Activated CD4-positive, alpha-beta T cell treated with anti-CD3 and anti-CD28 coated beads, Interleukin-2, amount 50 U/mL, for 1 hour (primary cell): ENCODE results near the gene MET.
"Not testable (repeated sequence)": the region's sequence is repeated elsewhere in the genome, so short reads cannot be mapped to it uniquely, and the experiment has no call there.

Experiments
- DNase-seq: peaks from one replicate; pipeline ENCODE4 v3.0.0-alpha.2; 2020

MET gene

DNA sequence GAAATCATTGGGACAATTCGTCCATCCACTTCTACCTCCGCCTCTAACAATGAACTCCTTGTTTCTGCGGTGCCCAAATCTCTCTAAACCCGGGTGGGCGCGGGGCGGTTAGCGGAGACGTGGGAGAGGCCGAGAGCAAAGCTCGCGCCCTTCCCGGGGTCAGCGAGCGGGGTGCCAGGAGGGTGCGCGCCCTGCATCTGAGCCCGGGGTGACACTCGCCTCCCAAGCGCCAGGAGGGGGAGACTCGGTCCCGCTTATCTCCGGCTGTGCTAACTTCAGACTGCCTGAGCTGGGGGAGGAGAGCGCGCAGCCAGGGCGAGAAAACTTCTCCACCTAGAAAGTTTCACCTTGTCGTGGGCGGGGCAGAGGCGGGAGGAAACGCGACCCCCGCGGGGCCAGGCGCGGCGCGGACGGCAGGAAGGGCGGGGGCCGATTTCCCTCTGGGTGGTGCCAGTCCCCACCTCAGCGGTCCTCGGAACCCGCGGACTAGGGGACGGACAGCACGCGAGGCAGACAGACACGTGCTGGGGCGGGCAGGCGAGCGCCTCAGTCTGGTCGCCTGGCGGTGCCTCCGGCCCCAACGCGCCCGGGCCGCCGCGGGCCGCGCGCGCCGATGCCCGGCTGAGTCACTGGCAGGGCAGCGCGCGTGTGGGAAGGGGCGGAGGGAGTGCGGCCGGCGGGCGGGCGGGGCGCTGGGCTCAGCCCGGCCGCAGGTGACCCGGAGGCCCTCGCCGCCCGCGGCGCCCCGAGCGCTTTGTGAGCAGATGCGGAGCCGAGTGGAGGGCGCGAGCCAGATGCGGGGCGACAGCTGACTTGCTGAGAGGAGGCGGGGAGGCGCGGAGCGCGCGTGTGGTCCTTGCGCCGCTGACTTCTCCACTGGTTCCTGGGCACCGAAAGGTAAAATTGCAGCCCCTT, at the start of gene MET:
Gene MET, plus strand, starts transcription at position 516 of the 915 bp plus-strand sequence. CDS start 26,889 bp downstream, outside the sequence.
- no peak for DNase-seq

DNA sequence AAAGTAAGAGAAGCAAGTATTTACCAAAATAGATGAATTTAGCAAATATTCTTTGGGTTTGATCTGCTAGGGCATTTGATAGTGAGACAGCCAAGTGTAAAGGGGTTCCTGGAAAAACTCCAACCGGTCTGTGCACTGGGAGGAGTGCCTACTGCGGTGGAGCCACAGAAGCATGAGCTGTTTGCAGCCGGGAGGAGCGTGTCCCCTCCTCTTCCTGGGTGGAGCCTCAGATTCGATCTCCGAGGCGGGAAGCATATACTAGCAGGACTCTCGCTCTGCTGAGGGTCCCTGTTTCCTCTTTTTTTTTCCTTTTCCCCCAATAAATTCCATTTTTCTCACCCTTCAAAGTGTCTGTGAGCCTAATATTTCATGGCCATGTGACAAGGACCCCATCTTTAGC, 45.1 kb upstream of the MET start:
- no peak for DNase-seq

GRCh38 chr7:116629051-116629463, 42.9 kb upstream of the MET start:
- DNase-seq: no peak

- DNase-seq: no peak
Measured at GRCh38 chr7:116630357-116630756, 41.6 kb upstream of the MET start.

- no peak for DNase-seq
Measured at GRCh38 chr7:116630932-116631671, 40.9 kb upstream of the MET start.

DNA sequence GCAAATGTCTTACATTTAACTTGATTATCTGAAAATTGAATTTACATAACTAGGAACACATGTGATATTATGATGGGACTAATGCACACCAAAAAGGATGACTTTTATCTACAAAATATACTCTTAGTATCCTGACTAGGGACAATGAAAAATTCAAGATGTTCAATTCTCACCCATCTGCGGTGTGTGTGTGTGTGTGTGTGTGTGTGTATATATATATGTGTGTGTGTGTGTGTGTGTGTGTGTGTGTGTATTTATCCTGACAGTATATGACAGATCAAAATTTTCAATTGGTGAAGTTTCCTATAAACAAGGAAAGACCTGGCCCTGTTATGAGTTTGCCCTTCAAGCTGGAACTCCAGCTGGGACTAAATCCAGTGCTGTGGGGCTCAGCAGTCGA, 40.3 kb upstream of the MET start:
- DNase-seq: no peak

DNA sequence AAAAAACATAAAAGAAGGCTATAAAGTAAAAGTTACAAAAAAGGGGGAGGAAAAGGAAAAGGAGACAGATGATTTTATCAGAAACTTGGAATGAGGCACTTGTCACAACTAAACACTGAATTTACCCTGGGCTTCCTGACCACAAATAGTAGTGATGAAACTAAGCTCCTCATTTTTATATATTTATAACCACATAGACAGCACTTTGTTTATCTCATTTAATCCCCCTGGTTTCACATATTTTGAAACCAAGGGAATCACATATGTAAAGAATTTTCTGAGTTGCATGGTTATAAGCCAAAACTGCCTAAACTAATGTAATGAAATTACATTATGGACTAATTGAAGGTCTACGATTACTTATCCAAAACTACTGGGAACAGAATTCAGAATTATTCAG, 39.6 kb upstream of the MET start:
- DNase-seq: no peak

GRCh38 chr7:116633131-116633988, 38.6 kb upstream of the MET start:
- DNase-seq: no peak

DNA sequence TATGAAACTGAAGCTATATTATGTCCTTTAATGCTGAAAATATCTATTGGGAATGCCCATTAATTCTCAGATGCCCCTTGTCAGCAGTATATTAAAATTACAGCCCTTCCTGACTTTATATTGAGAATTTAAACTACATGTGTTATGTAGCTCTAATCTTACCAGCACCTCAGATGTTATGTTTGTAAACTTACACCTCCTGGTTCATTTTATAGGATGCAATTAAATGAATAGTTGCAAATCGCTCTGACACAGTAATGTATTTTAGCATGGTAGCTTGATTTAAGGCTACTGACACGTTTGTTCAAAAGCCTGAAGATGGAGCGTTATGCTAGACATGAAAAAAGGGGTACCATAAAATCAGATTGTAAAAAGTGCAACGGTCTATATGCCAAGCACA, 35.0 kb upstream of the MET start:
- DNase-seq: no peak

- DNase-seq: not testable (repeated sequence)
Measured at GRCh38 chr7:116638592-116638991, 33.4 kb upstream of the MET start.

- DNase-seq: no peak
Measured at GRCh38 chr7:116641551-116642153, 30.3 kb upstream of the MET start.

DNA sequence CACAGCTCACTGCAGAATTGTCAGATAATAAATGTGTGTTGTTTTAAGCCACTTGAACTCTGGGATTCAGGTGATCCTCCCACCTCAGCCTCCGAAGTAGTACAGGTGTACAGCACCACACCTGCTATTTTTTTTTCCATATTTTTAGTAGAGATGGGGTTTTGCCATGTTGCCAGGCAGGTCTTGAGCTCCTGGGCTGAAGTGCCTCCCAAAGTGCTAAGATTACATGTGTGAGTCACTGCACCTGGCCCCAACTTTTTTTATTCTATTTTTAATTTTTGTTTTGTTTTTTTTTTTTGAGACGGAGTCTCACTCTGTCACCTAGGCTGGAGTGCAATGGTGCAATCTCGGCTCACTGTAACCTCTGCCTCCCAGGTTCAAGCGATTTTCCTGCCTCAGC, 28.8 kb upstream of the MET start:
- not testable (repeated sequence) for DNase-seq

DNA sequence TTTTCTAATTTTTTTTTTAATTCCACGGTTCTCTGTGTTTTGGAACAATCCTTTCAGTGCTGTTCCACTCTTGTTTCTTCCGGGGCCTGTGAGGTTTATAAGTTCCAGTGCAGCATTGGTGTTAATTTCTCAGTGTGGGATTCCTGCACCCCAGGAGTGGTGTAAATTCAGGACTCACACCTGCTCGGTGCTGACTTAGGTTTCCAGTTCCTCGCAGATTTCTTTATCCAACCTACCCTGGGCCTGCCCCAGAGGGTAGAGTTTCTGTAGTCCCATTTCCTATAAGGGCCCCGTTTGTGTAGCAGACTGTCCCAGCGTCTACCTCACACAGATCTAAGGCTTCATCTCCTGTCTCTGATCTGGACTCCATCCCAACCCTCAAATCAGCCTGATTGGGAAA, 27.4 kb upstream of the MET start:
- DNase-seq: no peak

DNA sequence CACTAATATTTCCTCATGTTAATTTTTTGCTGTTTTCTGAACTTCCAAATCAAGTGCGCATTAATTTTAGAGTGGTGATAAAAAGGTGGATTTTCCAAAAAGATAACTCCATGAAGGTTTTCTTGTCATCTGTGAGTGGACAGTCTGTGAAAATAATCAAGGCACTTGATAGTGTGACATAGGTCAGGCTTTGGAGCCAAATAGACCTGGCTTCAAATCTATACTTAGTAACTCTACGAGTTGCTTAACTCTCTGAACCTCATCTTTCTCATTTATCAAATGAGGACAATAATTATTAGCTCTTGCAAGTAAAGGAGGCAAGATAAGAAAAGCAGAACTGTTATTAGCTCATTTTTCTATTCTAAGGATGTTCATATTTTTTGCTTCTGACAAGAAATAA, 24.7 kb upstream of the MET start:
- no peak for DNase-seq

DNA sequence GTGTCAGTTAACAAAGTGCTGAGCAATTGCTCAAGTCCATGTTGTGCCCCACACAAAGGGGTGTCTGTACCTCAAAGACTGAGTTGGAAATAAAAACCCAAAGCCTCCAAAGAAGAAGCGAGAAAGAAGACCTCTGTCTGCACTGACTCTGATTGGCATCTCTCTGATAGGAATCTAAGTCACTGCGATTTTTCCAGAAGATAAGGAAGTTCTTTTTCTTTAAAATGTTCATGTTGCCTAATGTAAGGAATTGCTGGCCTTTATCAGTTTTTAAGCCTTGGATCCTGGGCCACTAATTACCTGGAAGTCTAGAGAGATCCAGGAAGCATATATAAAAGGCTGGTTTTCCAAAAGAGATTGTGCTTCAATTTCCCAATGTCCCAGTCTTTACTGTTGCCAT, 24.1 kb upstream of the MET start:
- DNase-seq: no peak

DNA sequence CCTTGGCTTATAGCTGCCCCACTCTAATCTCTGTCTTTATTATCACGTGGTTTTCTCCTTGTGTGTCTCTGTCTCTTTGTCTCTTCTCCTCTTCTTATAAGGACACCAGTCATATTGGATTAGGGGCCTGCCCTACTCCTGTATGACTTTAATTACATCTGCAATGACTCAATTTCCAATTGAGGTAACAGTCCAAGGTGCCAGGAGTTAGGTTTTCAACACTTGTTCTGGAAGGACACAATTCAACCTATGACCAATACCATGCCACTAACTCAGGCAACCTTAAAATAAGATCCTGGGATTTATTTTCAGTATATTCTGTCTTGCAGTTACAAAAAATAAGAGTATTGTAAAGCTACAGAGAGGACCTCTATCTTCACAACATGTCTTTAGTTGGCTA, 21.6 kb upstream of the MET start:
- no peak for DNase-seq

DNA sequence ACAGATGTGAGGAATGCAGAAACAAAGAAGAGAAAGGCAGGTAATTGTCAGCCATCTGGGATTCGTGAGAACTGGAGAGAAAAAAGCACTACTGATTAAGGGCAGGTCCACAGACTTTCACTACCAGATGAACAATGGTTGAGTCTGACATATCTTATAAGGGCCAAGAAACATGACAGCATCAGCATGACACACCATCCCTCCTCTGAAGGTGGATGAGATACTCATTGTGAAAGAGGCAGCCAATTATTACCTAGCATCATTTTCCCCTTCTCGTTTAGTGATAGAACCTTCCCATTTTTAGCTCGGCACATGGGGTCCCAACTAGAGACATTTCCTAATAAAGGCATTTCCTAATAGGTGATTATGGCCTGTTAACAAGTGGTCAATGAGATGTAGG, 19.2 kb upstream of the MET start:
- no peak for DNase-seq

GRCh38 chr7:116653204-116653603, 18.8 kb upstream of the MET start:
- no peak for DNase-seq

- DNase-seq: no peak
Measured at GRCh38 chr7:116653646-116654045, 18.4 kb upstream of the MET start.

GRCh38 chr7:116659248-116659647, 12.7 kb upstream of the MET start:
- DNase-seq: not testable (repeated sequence)

- no peak for DNase-seq
Measured at GRCh38 chr7:116661865-116662264, 10.1 kb upstream of the MET start.

DNA sequence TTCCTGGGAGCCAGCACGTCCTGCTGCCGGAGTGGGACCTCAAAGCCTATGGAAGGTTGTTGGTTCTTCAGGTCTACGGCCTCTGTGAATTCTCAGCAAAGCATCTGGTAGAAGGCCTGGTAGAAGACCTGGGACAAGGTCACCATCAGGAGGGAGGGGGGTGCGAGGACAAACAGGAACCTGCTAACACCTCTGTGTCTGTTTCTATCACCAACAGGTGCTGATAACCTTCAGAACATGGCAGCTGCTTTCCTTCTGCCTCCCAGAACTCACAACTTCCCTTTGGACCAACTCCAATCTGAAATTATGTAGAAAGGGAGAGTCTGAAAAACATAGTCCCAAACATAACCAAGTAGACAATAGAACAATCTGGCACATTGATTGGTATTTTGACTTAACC, 8.3 kb upstream of the MET start:
- no peak for DNase-seq
